CD4-positive, alpha-beta T cell treated with Interleukin-4 for 1 hour (primary cell): ENCODE results near the gene WNT6.
A peak's percentile ranks its signal among the peaks of the same experiment; 100 is the strongest.

ENCODE experiments used
- DNase-seq, 2 donors: peaks; one replicate each; pipeline ENCODE4 v3.0.0-alpha.2; 2020 to 2022

WNT6 gene

DNA sequence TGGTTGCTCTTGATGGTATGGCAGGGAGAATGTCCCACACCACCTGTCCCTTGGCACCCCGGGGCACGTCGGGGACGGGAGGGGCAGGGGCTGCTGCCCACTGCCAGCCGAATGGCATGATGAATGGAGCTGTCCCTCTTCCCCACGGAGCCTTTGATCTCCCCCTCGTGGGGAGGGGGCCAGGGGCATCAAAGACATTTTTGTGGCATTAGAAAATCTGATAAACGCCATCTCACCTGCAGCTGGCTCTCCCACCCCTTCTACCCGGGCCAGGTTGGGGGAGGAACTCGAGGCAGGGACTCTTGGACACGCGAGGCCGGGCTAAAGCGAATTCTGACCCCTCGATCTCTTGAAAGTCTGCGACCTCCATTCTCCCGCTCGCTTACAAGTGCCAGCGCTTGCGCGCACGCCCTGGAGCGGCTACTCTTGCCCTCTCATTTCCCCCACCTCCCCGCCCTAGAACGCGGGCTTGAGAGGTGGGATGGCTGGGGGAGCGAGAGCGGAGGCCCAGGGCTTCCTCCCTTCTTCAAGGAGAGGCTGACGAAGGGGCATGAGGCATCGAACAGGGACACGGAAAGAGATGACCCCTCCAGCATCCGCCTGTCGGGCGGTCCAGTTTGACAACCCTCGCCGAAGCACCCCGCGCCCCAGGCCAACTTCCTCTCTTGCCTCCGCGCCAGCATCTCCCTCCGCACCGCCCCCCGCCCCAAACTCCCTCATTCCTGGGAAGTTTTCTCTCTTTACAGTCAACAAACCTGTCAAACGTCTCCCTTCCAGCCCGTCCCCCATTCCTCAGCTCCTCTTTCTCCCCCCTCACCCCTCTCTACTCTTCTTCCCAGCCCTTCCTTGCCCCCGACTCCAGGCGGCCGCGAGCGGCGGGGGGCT is 692 bp upstream of the WNT6 start:
- peak in 1 of 2 donors; percentile 8 for DNase-seq

DNA sequence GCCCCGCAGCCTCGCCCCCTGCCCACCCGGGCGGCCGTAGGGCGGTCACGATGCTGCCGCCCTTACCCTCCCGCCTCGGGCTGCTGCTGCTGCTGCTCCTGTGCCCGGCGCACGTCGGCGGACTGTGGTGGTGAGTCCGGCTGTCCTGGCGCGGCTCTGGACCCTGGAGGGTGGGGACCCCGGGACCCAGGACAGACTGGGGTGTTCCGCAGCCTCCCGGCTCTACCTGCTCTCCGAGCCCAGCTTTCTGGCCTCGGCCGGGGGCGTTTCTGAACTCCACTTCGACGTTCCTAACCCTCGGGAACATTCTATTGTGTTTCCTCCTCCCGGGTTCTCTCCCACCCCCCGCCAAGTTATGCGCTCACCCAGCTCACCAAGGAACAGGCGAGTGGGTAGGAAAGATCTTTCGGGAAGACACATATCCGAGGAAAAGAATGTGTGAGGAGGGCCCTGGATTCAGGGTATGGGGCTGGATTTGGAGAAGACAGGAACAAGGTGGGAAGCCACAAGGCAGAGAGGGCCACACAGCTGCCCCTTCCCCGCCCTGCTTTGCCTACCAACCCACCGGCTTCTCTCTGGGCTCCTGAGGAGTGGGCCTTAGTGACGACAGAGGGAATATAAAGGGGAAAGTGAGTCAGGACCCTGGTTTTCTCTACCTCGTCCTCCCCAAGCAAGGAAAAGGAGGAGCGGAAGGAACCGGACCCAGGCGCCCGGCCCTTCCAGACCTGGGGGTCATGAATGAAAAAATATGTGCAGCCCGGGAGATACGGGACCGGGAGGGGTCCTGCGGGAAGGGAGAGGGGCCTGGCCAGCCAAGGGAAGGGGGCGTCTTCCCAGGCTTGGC is 605 bp downstream of the WNT6 start:
- no peak for DNase-seq

DNA sequence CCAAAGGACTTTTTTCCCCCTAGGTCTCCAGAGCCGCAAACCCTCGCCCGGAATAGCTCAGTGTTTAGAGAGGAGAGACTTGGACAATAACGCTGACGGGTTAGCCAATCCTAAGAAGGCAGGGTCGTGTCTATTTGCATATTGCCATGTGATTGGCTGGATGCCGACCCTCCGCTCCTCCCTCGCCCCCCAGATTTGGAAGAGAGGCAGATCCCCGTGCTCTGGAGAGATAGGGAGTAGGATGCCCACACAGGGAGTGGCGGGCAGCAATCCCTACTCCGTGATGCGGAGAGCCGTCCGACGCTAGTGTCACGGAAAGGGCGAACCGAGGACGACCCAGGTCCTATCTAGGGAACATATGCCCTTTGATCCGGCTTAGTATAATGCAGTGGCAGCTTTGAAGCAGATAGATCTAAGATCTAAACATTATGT is 1.4 kb downstream of the WNT6 start:
- no peak for DNase-seq

DNA sequence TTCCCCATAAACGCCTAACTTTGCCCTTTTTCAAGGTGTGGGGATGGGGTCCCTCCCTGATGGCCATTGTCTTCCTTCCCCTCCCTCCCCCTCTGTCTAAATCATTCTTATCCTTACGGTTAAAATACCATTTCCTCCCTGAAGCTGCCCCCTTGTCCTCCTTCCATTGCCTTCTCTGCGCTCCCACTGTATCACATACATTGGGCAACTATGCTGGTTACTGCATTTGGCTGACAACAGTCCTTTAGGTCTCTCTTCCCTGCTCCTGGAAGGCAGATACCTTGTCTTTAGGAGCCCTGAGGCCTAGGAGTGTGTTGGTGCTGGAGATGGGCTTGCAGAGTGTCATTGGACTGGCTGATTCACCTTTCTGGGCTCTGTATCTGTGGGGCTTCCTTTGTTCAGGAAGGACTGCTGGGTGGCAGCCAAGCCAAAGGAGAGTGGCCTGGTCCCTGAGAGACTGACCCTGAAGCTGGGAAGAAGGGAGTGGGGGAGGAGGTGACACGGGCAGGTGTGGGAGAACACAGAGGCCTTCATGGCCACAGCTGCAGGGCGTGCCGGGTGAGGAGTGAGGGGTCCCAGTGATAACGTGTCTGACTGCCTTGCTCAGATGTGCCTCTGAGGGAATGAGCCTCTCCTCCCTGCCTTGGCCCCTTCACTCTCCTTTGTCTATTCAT is 2.2 kb downstream of the WNT6 start:
- no peak for DNase-seq

DNA sequence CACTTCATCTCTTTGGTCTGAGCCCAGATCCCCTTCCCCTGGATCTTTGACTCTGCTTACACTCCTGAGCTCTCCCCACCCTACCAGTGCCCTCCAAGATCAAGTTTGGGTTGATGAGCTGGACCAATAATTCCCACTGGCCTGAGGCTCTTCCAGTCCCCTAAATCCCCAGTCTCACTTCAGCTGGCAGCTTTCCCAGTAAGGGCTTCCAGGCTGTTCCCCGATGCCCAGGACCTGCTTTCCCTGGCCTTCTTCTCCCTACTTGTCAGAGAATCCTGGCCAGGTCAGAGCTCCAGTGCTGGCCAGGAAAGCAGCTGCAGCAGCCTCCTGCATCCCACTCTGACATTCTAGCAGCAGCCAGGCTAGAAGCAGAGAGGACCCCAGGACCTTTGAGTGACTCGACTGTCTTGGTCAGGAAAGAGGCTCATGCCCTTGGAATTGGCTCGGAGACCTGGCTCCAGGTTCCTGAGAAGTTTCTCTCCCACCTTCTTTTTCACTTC is 3.5 kb downstream of the WNT6 start:
- DNase-seq = no peak

DNA sequence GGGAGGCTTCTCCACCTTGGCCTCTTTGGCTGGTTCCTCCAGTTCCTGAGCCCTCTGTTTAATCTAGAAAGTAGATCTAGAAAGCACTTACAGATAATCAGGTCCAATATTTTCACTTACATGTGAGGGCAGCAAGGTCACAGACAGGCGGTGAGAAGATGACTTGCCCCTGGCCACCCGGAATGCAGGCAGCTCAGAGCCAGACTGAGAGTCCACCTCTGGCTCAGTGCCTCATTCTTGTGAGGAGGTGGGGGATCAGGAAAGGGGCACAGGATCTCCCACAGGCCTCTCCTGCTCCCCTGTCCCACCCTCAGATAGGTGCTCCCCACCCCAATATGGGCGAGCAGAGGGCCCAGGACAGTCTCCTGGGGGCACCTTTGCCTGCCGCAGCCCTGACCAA is 5.8 kb downstream of the WNT6 start:
- DNase-seq = no peak

DNA sequence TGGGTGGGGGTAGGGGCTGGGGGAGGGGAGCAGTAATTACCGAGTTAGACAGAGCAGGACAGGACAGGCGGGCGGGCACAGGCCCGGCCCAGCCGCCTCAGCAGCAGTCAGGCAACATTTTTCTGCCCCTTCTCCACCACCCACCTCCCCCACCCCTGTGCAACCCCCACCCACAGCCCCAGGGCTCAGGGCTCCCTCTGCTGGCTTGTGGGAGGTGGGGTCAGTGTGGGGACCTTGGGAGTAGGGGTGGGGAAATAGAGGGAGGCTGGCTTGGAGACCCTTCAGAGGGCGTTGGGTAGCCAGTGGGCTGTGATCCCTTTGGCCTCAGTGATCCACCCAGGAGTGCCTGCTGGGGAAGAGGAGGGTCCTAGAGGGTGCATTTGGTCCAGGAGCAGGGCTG is 6.4 kb downstream of the WNT6 start:
- DNase-seq = no peak

DNA sequence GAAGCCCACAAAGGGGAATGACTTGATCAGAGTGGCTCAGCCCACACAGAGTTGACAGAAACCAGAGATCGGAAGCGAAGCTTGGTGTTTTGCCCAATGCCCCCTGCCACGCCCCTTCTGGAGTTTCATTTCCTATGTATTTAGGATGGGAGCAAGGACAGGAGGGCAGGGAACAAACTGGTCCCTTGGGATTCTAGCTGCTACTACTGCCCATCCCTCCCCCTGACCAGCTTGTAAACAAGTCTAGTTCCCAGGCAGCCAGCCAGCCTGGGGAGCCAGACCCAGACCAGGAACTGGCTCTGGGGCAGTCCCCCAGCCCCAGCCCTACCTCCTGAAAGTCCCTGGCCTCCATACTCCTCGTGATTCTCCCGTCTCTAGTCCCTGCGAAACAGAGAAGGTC is 8.3 kb downstream of the WNT6 start:
- no peak for DNase-seq

DNA sequence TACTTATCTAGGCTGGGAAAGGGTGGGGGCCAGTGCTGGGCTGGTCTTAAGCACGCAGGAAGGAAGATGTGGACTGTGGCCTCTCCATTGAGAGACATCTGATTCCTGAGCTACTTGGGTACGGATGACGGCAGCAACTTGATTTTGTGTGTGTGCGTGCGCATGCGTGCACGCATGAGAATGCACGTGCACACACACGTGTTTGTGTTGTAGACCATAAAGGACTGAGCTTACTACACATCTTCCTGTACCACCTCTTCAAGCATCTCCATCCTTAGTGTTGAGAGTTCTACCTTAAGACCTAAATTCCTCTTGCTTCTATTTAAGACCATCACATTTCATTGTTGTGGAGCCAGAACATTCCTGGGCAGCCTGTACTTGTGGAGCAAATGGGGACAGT is 9.5 kb downstream of the WNT6 start:
- DNase-seq = no peak

DNA sequence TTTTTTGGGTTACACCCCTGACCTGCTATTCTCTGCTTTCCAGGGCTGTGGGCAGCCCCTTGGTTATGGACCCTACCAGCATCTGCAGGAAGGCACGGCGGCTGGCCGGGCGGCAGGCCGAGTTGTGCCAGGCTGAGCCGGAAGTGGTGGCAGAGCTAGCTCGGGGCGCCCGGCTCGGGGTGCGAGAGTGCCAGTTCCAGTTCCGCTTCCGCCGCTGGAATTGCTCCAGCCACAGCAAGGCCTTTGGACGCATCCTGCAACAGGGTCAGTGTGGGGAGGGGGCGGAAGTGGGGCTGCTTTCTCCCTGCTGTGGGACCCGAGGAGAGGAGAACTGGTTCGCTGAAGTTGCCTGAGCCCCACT is 11.4 kb downstream of the WNT6 start:
- DNase-seq = no peak

DNA sequence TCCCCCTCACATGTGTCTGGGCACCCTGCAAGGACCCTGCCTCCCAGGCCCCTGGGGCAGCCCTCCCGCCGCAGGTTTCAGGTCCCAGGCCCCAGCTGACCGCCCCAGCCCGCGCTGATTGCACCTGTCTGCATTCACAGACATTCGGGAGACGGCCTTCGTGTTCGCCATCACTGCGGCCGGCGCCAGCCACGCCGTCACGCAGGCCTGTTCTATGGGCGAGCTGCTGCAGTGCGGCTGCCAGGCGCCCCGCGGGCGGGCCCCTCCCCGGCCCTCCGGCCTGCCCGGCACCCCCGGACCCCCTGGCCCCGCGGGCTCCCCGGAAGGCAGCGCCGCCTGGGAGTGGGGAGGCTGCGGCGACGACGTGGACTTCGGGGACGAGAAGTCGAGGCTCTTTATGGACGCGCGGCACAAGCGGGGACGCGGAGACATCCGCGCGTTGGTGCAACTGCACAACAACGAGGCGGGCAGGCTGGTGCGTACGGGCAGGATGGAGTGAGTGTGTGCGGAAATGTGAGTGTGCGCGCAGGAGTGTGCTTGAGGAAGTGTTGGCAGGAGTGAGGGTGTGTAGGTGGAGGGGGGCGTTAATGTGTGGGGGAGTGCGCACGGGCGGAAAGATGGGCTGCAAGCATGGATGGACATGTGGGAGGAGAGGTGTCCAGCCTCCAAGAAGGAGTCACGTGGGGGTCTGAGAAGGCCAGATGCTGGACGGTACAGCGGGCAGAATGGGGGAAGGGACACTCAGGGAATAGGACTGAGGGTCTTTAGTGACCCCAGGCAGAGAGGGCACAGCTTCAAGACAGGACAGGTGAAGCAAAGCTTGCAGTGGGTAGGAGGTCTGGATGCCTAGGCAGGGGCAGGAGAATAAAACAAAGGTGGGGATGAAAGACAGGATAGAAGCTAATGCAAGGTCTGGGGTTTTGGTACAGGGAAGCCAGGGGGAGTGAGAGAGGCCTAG is 12.0 kb downstream of the WNT6 start:
- no peak for DNase-seq

DNA sequence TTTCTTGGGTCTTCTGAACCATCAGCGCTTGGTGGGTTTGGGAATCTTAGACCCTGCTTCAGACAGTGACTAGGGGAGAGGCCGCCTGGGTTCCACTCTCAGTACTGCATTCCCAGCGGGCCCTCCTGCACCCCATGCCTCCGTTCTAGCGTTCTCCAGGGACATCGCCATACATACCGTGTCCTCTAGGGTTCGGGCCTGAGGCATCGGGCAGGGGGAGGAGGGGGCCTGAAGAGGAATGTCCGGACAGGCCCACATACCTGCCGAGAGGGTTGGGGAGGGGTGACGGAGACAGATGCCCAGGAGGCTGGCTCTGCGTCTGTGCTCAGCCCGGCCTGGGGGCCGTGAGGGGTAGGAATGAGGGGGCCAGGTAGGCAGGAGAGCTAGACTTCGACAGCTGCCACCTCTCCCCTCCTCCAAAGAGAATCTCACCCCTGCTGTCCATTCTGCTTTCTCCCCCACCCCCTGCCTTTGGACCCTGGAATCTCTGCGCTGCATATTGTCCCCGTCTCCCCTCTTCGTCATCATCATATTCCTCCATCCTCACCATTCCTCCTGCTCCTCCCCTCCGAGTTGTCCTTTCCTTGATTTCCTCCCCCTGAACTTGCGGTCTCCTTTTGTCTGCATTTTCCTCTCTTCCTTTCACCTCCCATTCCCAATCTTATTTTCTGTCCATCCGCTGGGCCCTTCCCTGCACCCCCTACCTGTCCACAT is 13.2 kb downstream of the WNT6 start:
- DNase-seq = no peak

DNA sequence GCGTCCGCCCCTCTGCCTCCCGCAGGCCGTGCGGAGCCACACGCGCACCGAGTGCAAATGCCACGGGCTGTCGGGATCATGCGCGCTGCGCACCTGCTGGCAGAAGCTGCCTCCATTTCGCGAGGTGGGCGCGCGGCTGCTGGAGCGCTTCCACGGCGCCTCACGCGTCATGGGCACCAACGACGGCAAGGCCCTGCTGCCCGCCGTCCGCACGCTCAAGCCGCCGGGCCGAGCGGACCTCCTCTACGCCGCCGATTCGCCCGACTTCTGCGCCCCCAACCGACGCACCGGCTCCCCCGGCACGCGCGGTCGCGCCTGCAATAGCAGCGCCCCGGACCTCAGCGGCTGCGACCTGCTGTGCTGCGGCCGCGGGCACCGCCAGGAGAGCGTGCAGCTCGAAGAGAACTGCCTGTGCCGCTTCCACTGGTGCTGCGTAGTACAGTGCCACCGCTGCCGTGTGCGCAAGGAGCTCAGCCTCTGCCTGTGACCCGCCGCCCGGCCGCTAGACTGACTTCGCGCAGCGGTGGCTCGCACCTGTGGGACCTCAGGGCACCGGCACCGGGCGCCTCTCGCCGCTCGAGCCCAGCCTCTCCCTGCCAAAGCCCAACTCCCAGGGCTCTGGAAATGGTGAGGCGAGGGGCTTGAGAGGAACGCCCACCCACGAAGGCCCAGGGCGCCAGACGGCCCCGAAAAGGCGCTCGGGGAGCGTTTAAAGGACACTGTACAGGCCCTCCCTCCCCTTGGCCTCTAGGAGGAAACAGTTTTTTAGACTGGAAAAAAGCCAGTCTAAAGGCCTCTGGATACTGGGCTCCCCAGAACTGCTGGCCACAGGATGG is 14.0 kb downstream of the WNT6 start:
- no peak for DNase-seq

DNA sequence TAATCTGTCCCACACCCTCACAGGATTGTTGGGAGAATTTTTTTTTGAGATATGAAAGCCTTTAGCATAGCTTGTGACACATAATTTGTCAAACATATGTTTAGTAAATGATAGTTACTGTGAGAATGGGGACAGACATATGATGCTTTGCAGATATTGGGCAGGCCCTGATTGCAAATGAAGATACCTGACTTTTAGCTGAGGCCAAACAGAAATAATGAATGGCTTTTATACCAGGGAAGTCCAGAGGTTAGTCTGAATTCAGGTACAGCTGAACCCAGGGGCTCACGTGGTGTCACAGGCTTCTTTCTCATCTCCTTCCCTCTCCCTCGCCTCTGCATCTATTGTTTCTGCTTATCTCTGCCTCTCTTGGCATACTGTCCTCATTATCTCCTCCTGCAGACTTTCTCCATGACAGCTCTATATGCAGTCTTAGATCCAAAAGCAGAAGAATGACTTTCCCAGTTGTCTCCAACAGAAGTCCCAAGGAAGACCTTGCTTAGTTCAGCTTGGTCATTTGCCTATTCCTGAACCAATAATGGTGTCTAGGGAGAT is 16.2 kb downstream of the WNT6 start:
- DNase-seq = no peak

DNA sequence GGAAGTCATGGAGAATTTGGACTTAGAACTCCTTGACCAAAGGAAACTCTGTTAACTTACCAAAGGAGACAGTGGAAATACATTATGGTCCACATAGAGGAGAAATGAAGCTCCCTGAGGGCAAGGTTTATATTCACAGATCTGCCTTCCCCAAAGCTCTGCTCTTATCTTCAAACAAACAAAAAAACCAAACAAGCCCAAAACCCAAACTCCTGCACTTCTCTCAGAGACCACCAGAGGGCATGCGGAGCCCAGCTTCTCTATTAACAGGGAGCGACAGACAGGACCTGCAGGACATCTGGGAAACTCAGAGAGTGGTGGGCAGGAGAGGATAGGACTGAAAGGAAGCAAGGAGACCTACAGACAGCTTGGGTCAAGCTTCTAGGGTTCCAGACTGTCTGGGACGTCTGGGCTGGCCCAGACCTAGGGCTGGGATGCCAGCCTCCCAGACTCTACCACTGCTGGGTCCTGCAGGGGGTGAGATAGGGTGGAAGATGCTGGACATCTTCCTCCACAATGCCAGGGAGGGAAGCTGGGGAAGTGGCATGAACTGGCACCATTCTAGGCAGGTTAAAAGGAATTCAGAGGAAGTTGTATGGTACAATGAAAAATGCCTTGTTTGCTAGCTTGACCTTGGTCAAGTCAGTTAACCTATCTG is 17.1 kb downstream of the WNT6 start:
- peak; percentile 79 to 85 for DNase-seq

DNA sequence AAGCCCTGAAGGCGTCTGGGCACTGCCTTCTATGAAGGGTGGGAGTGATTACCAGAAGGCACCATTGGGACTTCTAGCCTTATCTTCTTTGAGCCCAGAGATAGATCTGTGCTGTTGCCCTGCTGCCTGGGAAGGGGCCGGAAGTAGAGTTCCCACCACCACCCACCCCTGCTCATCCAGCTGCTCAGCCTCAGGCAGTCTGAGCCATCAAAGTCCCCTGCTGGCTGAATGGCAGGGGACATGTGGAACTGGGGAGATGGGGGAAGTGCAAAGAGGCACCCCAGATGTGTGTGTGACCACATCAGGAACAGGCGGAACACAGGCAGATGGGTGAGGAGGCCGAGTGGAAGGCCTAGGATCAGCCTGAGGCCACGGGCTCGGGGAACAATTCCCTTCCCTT is 17.7 kb downstream of the WNT6 start:
- no peak for DNase-seq

DNA sequence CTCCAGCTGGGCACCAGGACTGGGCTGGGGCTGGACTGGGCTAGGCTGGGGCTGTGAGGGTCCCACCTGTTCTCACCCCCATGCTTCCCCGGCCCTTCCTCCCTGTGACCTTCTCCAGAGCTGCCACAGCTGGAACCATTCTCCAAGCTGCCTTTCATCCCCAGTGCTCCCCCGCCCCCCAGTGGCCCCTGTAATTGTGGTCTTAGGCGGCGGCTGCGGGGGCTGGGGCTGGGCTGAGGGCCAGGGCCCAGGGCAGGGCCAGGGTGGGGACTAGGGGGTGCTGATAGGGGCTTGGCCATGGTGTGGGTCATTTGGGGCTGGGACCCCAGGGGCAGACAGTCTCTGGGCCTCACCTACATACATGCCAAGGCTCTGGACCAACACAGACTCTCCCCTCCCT is 18.3 kb downstream of the WNT6 start:
- no peak for DNase-seq

DNA sequence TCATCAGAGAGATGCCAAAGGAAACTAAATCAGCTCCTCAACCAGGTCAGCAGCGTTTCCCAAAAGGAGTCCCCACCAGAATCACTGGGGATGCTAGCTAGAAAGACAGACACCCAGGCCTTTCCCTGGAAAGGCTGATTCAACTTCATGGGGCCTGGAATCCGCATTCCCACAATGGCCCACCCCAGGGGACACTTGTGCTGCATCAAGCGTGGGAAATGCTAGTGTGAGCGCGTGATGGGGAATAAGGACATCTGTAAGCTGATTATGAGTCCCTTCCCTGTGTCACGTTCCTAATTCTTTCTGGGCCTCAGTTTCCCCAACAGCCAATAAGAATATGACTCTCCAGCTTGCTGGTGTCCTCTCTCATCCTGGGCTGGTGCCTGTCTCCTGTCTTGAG is 18.9 kb downstream of the WNT6 start:
- no peak for DNase-seq

DNA sequence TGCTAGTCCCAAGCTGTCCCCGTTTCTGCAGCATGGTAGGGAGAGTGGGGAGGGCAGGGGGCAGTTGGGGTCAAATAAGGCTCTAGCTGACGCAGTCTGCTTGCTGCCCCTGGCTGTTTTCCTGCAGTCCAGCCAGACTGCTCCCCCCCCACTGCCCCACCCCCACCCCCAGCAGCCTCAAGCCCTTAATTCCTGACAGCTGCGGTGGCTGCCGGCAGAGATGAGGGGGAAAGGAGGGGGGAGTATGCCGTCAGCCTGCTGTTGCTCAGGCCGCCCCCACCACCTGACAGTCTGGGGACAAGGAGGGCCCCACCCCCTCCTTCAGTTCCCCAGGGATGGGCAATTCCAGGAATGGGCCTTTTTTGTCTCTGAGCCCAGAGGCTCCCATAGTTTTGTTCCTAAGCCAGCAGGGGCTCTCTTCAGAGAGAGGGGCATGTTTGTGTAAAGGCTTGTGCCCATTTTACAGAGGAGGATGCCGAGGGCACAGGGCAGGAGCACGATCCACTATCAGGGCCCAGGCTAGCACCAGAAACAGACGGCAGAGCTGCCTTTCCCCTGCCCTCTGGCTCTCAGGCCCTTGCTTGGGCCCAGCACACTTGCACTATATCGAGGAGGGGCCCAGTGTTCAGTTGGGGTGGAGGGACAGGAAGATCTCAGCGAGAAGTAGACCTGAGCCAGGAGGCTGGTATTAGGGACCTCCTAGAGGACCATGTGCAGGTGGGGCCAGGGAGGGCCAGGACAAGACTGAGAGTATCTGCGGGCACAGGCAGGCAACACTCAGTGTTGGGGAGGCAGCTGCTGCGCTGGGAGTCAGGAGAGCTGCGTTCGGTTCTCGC is 19.5 kb downstream of the WNT6 start:
- DNase-seq = no peak
